ENCODE measurements around the gene MATN4.
"Not testable (repeated sequence)": the region's sequence is repeated elsewhere in the genome, so short reads cannot be mapped to it uniquely, and the experiment has no call there.

The MATN4 gene

GRCh38 chr20:45308117-45308778 is at the start of gene MATN4:
MATN4 (minus strand) TSS chr20:45308299; CDS start chr20:45305582, 2,717 bp downstream.
- DNase-seq (ENCODE audit: low spot score): no peak

- no peak for DNase-seq (ENCODE audit: low spot score)
These were observed 47.3 kb upstream of the MATN4 start for GRCh38 chr20:45355209-45356084.

GRCh38 chr20:45354423-45355208 is 46.5 kb upstream of the MATN4 start:
- DNase-seq (ENCODE audit: low spot score): no peak

- DNase-seq (ENCODE audit: low spot score): no peak
These were observed 45.6 kb upstream of the MATN4 start for GRCh38 chr20:45353746-45354145.

- DNase-seq (ENCODE audit: low spot score): no peak
These were observed 44.6 kb upstream of the MATN4 start for GRCh38 chr20:45352729-45353128.

- DNase-seq (ENCODE audit: low spot score): not testable (repeated sequence)
These were observed 42.7 kb upstream of the MATN4 start for GRCh38 chr20:45350795-45351194.

- no peak for DNase-seq (ENCODE audit: low spot score)
These were observed 42.1 kb upstream of the MATN4 start for GRCh38 chr20:45350217-45350616.

- no peak for DNase-seq (ENCODE audit: low spot score)
These were observed 40.1 kb upstream of the MATN4 start, which contains the start of gene SDC4 for GRCh38 chr20:45347936-45348778. SDC4 (minus strand) TSS chr20:45348424; CDS start chr20:45348384, 40 bp downstream.

- no peak for DNase-seq (ENCODE audit: low spot score)
These were observed 39.3 kb upstream of the MATN4 start for GRCh38 chr20:45347297-45347935.

- no peak for DNase-seq (ENCODE audit: low spot score)
These were observed 38.8 kb upstream of the MATN4 start for GRCh38 chr20:45346851-45347250.

- DNase-seq (ENCODE audit: low spot score): no peak
These were observed 38.2 kb upstream of the MATN4 start for GRCh38 chr20:45346291-45346718.

- no peak for DNase-seq (ENCODE audit: low spot score)
These were observed 37.2 kb upstream of the MATN4 start for GRCh38 chr20:45345104-45345936.

- peak; percentile 53 for DNase-seq (ENCODE audit: low spot score)
These were observed 36.2 kb upstream of the MATN4 start for GRCh38 chr20:45344168-45344860.

GRCh38 chr20:45343532-45344167 is 35.6 kb upstream of the MATN4 start:
- no peak for DNase-seq (ENCODE audit: low spot score)

- DNase-seq (ENCODE audit: low spot score): no peak
These were observed 34.9 kb upstream of the MATN4 start for GRCh38 chr20:45342855-45343531.

GRCh38 chr20:45341939-45342854 is 34.1 kb upstream of the MATN4 start:
- peak; percentile 70 for DNase-seq (ENCODE audit: low spot score)

GRCh38 chr20:45341579-45341938 is 33.5 kb upstream of the MATN4 start:
- no peak for DNase-seq (ENCODE audit: low spot score)
